AG09309 (cell line): ENCODE data around the gene MSANTD3.

Experiments
- DNase-seq: peaks from one replicate; pipeline ENCODE4 v3.0.0-alpha.2; 2010; ENCODE audit warnings: low read depth
- H3K4me3 ChIP-seq: 2 replicates; pipeline ENCODE4 v1.5.1; 2011; ENCODE audit warnings: mild to moderate bottlenecking, low read depth, low read length, moderate library complexity; ENCODE audit not compliant: control insufficient read depth
- CTCF ChIP-seq: IDR thresholded peaks from 2 replicates; pipeline ENCODE4 v1.5.1; 2011; ENCODE audit warnings: mild to moderate bottlenecking, low read depth, low read length, inconsistent platforms; ENCODE audit not compliant: insufficient read depth, control insufficient read depth; ENCODE audit errors: missing control alignments

The MSANTD3 gene

GRCh38 chr9:100449420-100449819, 22.5 kb downstream of the MSANTD3 start:
- no peak for TF ChIP-seq CTCF
- H3K4me3 ChIP-seq: no peak overlapping the region

GRCh38 chr9:100452894-100453293, 26.0 kb downstream of the MSANTD3 start:
- no peak overlapping the region for H3K4me3 ChIP-seq
- no peak for TF ChIP-seq CTCF
- DNase-seq: no peak

More at GRCh38 chr9:100449420-100449819, 22.5 kb downstream of the MSANTD3 start:
- no peak for DNase-seq

GRCh38 chr9:100455470-100455869, 28.5 kb downstream of the MSANTD3 start:
- DNase-seq: peak; percentile 29
- no peak overlapping the region for H3K4me3 ChIP-seq
- no peak for TF ChIP-seq CTCF

GRCh38 chr9:100457517-100457916, 30.6 kb downstream of the MSANTD3 start:
- DNase-seq: no peak
- no peak overlapping the region for H3K4me3 ChIP-seq
- TF ChIP-seq CTCF: no peak

- H3K4me3 ChIP-seq: no peak overlapping the region
- no peak for DNase-seq
- TF ChIP-seq CTCF: no peak
These were observed 33.0 kb downstream of the MSANTD3 start for GRCh38 chr9:100459963-100460362.

- H3K4me3 ChIP-seq: no peak overlapping the region
- DNase-seq: no peak
These were observed 38.3 kb downstream of the MSANTD3 start for GRCh38 chr9:100465274-100465673.

More at GRCh38 chr9:100465274-100465673, 38.3 kb downstream of the MSANTD3 start:
- no peak for TF ChIP-seq CTCF
